Left lung (tissue), 10 donors: ENCODE measurements around the gene GAS6. TPM values are rescaled to one million over a fixed set of nuclear protein-coding genes. Genes with fewer than 3 reads are reported as not detected.

Source experiments
- ATAC-seq: fragments of 200-7000 bp; cut with Tn5 transposase; one replicate; pipeline ENCODE4 v1.9.1; 2020; ENCODE audit warnings: moderate library complexity
- DNase-seq, 4 donors: peaks; one replicate each; pipeline ENCODE4 v3.0.0-alpha.2; 2013 to 2020
- H3K27ac ChIP-seq, 2 donors: fragments of 200-600 bp; sonication (generic) in 1 of 2; one replicate each; pipeline versions ENCODE4 v1.5.0 to v1.8.0; 2020 to 2021
- H3K27me3 ChIP-seq, 2 donors: fragments of 200-600 bp; sonication (generic) in 1 of 2; one replicate each; pipeline versions ENCODE4 v1.5.0 to v1.8.0; 2020 to 2021
- H3K36me3 ChIP-seq, 2 donors: fragments of 200-600 bp; sonication (generic) in 1 of 2; one replicate each; pipeline versions ENCODE4 v1.5.0 to v1.8.0; 2020 to 2021
- H3K4me1 ChIP-seq, 2 donors: fragments of 200-600 bp; one replicate each; pipeline ENCODE4 v1.8.0; 2021
- H3K4me3 ChIP-seq, 2 donors: fragments of 200-600 bp; sonication (generic) in 1 of 2; one replicate each; pipeline versions ENCODE4 v1.5.0 to v1.8.0; 2020 to 2021; ENCODE audit warnings: mild to moderate bottlenecking in 1 of 2
- H3K9me3 ChIP-seq, 2 donors: fragments of 200-600 bp; sonication (generic) in 1 of 2; one replicate each; pipeline versions ENCODE4 v1.5.0 to v1.8.0; 2020 to 2021
- intact Hi-C, 2 donors: fragments of 100-400 bp; cut with DNase I; formaldehyde crosslinking; loops; one replicate each; pipeline versions ENCODE4 v1.11.2 to v1.14.2; 2022
- polyA plus RNA-seq, 6 donors: library from polyadenylated mRNA; unstranded; fragments of 120-200 nt; gene quantifications; one replicate each; pipeline ENCODE4 v1.2.1, GENCODE V29; 2013; ENCODE audit not compliant: insufficient read length in 6 of 6
- total RNA-seq, 2 donors: library from RNA; stranded (reverse); fragmentation: NEBNext Ultra II Directional; extraction: Animal tissue kit (Norgen Biotek cat#: 25700); gene quantifications; one replicate each; pipeline ENCODE4 v1.2.1, GENCODE V29; 2021
- TF ChIP-seq, protein P1 (sequence below), 2 donors: fragments of 200-600 bp; sonication (generic) in 1 of 2; IDR thresholded peaks; one replicate each; pipeline versions ENCODE4 v1.5.0 to v1.8.0; 2021; ENCODE audit warnings: antibody characterized with exemption in 2 of 2
- donor health status: DM: no; HTN: yes; CAD: no.
- donor health status: DM: no; HTN: no; CAD: no.

Gene GAS6
- total and polyA plus RNA-seq, 8 donors: 24.8 to 169 (median 33.5) TPM

DNA sequence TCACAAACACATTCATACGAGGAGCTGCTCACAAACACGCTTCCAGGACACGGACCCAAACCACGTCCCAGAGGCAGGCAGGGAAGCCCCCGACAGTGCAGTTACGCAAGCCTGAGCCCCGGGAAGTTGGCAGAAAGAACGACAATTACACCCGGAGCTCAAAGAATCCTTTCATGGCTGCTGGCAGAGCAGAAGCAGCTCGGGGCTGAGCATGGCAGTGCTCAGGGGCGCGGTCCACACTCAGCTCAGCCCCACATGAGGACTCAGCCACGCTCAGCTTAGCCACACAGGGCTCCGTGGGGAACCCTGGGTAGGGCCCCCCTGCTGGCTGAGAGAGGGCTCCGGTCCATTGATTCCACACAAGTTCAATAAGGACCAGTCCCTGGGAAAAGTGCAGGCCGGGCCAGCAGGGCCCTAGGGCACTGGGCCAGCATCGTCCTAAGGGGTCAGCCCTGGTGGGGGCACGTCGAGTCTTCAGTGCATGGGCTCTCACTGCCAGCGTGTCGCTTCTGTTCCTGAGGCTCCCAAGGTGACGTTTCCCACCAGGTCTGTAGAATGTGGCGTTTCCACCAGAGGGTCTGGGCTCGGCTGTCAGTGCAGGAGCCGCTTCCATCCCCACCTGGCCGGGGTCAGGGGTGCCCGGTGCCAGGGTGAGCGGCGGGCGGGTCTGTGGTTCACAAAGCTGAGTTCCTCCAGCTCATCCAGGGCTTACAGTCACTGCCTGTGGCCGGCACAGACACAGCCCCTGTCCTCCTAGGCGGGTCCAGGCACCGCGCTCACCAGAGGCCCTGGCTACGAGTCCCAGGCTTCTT is 23.1 kb downstream of the GAS6 start:
- DNase-seq: peak in 2 of 4 donors; percentile 67 to 77
- no peaks in the 10 kb centered on the region for H3K9me3 ChIP-seq
- ATAC-seq: no peak
- H3K36me3 ChIP-seq: peaks cover 0 to 9% of the 10 kb centered on the region in 2 donors
- no peak overlapping the region for H3K27ac ChIP-seq
- H3K27me3 ChIP-seq: no peaks in the 10 kb centered on the region
- intact Hi-C loops: no loop called here
- TF ChIP-seq, protein P1, sequence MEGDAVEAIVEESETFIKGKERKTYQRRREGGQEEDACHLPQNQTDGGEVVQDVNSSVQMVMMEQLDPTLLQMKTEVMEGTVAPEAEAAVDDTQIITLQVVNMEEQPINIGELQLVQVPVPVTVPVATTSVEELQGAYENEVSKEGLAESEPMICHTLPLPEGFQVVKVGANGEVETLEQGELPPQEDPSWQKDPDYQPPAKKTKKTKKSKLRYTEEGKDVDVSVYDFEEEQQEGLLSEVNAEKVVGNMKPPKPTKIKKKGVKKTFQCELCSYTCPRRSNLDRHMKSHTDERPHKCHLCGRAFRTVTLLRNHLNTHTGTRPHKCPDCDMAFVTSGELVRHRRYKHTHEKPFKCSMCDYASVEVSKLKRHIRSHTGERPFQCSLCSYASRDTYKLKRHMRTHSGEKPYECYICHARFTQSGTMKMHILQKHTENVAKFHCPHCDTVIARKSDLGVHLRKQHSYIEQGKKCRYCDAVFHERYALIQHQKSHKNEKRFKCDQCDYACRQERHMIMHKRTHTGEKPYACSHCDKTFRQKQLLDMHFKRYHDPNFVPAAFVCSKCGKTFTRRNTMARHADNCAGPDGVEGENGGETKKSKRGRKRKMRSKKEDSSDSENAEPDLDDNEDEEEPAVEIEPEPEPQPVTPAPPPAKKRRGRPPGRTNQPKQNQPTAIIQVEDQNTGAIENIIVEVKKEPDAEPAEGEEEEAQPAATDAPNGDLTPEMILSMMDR (IDR thresholded peaks at IDR 0.05): no peak
- no peak overlapping the region for H3K4me3 ChIP-seq
- H3K4me1 ChIP-seq: peaks cover 26 to 30% of the 10 kb centered on the region in 2 donors

- H3K4me3 ChIP-seq: no peak overlapping the region
- H3K36me3 ChIP-seq: peaks cover 0 to 13% of the 10 kb centered on the region in 2 donors
- H3K27me3 ChIP-seq: no peaks in the 10 kb centered on the region
- peak in 2 of 4 donors; percentile 33 to 62 for DNase-seq
- no peak overlapping the region for H3K27ac ChIP-seq
- peaks cover 24 to 26% of the 10 kb centered on the region in 2 donors for H3K4me1 ChIP-seq
- ATAC-seq: no peak
- intact Hi-C loops: no loop called here
- no peaks in the 10 kb centered on the region for H3K9me3 ChIP-seq
- TF ChIP-seq, protein P1 (IDR thresholded peaks at IDR 0.05): no peak
Observed at GRCh38 chr13:113839536-113840204, 24.2 kb downstream of the GAS6 start.

GRCh38 chr13:113838711-113839201 is 25.1 kb downstream of the GAS6 start:
- ATAC-seq: no peak
- intact Hi-C loops: no loop called here
- H3K9me3 ChIP-seq: no peaks in the 10 kb centered on the region
- H3K4me3 ChIP-seq: no peak overlapping the region
- H3K27me3 ChIP-seq: no peaks in the 10 kb centered on the region
- no peak overlapping the region for H3K27ac ChIP-seq
- H3K36me3 ChIP-seq: peaks cover 0 to 16% of the 10 kb centered on the region in 2 donors
- no peak for DNase-seq
- TF ChIP-seq, protein P1 (IDR thresholded peaks at IDR 0.05): no peak
- H3K4me1 ChIP-seq: peaks cover 19 to 26% of the 10 kb centered on the region in 2 donors

GRCh38 chr13:113837560-113838355 is 26.1 kb downstream of the GAS6 start:
- intact Hi-C loops: no loop called here
- peak; percentile 59 to 90 (median 84) for DNase-seq

More at GRCh38 chr13:113837560-113838355, 26.1 kb downstream of the GAS6 start:
- peaks cover 0 to 20% of the 10 kb centered on the region in 2 donors for H3K36me3 ChIP-seq
- H3K27ac ChIP-seq: peak overlapping the region; percentile 55 to 82
- no peaks in the 10 kb centered on the region for H3K27me3 ChIP-seq
- H3K9me3 ChIP-seq: no peaks in the 10 kb centered on the region
- peak; percentile 93 for ATAC-seq
- TF ChIP-seq, protein P1 (IDR thresholded peaks at IDR 0.05): no peak
- no peak overlapping the region for H3K4me3 ChIP-seq
- H3K4me1 ChIP-seq: peaks cover 16 to 26% of the 10 kb centered on the region in 2 donors
